Activated effector memory CD4-positive, alpha-beta T cell treated with Interleukin-2 at 50 U/mL for 16 hours (primary cell): ENCODE results near the gene LPCAT4.
"Not testable (repeated sequence)": the region's sequence is repeated elsewhere in the genome, so short reads cannot be mapped to it uniquely, and the experiment has no call there.

Experiments
- DNase-seq: peaks from one replicate; pipeline ENCODE4 v3.0.0-alpha.2; 2020

LPCAT4 gene

DNA sequence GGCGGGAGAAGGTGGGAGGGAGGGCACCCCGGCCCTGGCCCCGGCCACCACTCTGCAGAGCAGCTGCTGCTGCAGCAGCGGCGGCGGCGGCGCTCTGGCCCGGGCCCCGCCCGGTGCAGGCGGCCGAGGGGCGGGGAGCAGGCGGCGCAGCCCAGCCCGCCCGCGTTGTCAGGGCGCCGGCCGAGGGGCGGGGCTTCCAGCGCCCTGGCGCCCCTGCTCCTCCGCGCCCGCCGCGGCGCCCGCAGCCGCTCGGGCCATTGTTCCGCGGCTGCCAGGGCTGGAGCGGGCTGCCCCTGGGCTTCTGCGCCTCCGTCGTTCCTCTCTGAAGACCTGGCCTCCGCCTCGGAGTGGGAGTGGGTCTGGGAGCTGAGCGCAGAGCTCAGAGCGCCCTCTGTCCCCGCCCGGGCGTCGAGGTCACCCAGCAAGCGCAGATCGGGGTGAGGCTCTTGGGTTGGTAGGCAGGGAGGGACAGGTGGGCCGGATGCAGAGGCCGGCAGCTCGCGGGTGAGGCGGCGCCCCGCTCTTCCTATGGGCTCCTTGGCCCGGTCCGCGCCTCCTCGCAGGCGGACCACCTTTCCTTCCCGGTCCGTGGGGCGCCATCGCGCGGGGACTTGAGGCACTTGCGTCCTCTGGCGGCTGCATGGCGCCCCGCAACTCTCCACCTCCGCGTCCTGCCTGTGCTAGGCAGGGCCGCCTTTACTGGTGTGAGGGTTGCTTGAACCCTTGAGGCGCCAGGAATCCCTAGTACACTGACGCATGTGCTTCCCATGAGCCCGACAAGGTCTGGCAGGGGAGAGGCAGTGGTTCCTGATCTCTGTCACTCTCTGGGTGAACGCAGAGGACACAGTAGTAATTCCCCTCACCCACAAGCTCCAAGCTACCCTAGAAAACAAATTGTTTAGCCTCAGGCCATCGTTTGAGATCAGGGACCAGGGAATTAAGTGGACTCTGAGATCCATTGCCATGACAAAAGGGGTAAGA is at the start of gene LPCAT4:
Gene LPCAT4, minus strand, starts transcription at position 96 of the 981 bp plus-strand sequence. CDS start 96 bp downstream, outside the sequence.
- peak; percentile 86 for DNase-seq

GRCh38 chr15:34409511-34409910 is 42.5 kb upstream of the LPCAT4 start:
- DNase-seq: not testable (repeated sequence)

DNA sequence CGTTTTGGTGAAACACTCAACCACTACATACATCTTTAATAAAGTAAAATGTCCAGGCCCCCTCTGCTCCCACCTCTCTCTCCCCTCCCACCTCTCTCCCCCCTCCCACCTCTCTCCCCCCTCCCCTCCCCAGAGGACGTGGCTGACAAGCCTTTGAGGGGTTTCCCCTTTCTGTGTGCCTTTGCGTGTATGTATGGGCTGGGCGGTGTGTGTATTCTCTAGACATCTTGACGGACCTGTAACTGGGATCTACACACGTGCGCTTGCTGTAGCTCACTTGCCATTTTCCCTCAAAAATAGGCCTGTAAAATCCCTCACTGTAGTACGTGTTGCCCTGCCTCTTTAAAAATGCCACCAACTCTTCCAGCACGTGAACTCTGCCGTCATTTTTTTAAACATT is 42.0 kb upstream of the LPCAT4 start:
- not testable (repeated sequence) for DNase-seq

DNA sequence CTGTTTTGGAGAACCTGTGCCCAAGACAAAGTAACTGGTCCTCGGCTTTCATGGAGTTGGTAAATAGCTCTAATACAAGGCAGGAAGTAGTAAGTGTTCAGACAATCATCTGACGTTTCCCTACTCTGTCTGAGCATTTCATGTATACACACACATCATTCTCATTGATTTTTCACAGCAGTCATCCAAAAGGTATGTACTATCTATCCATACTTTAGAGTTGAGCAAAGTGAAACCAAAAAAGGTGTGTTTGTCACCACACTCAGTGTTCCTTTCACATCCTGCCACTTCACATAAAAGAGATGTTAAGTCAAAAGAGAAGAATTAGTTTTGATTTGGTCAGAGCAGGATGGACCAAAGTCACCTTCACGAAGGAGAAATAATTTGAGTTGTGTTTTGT is 36.9 kb upstream of the LPCAT4 start:
- DNase-seq: not testable (repeated sequence)

DNA sequence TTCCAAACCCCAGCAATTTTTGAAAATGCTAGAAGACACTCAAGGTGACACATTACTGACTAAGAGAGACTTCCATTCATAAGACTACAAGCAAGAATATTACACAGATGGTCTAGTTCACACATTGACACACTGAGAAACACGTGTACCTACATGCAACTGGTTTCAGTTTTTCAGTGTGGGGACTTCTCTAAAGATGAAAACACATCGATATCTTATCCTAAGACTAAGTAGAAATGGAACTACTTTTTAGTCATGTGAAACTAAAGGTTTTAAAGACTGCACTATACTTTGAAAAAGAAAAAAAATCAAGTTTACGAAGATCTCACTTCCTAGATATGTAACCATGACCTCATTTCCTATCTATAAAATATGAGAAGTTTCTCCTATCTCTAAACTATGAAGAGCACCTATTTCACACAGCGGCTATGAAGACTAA is 36.2 kb upstream of the LPCAT4 start:
- DNase-seq: not testable (repeated sequence)

DNA sequence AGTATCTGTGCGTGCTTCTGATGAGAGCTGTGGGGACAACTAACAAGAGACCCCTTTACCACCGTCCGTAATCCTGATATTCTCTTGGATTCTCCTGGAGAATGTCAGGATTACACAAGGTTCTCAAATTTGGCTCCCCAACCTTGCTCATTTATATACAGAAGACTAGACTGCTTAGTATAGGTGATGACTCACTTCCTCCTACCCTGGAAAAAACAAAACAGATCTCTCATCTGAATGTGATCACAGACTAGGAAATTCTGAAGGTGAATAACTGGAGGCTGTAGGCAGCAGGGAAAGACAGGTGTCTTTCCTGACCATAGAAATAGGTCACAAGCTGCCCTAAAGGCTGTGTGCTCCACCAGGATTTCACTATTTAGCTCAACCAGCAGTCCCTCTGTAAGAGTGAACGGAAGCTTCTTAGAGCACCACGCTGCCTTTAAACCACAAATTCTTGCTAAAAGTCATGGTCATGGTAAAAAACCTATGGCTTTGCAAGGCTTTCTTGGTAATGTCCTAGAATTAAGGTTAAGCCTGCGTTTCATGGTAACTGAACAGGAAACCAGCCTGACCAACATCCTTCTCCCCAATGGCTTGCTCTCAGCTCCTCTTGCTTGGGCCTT is 30.8 kb upstream of the LPCAT4 start:
- DNase-seq: not testable (repeated sequence)

- not testable (repeated sequence) for DNase-seq
Measured at GRCh38 chr15:34392981-34393380, 26.0 kb upstream of the LPCAT4 start.

DNA sequence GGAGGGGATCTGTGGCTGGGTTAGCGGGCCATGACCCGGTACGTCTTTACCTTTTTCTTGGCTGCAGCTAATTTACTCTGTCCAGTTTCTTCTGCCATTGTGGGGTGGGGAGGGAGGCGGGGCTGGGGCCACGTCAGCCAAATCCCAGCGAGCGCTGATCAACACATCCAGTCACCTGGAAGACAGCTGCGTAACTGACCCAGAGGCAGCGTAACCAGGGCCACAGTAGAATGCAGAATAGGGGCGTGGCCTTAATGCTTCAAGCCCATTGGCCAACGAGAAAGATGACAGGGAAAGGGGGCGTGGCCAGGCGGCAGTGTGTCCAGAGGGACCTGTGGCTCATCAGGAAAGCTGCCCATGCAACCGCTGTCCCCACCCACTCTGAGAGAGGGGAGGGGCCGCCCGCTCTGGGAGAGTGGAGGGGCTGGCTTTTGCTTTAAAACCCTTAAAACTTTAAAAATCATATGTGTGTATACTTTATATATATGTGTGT is 22.6 kb upstream of the LPCAT4 start:
- not testable (repeated sequence) for DNase-seq

DNA sequence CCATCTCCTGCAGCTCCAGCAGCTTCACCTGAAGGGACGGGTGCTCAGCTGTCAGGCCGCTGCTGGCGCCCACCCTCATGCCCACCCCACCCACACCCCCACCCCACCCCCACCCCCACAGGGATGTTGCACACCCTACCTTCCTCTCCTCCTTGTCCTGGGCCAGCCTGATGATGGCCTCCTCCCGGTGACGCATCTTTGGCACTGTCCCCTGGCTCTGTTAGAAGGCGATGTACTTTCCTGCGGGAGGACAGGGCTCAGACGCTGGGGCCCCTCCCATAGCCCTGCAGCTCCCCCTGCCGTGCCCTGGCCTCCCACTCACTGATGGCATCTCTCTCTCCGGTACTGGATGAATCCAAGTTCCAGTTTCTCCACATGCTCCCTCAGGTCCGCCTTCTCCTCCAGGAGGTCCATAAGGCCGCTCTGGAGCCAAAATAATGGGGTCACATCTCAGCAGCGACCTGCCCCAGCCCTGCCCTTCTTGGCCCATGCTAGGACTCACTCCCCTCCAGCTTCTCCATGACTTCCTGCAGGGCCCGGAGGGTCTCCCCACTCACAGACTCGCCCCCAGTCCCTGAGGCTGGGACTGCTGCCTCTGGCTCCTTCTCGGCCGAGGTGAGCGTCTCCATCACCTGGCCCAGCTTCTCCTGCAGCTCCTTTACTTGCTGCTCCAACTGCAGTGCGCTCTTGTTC is 15.0 kb upstream of the LPCAT4 start:
- DNase-seq: not testable (repeated sequence)

GRCh38 chr15:34380491-34380890 is 13.5 kb upstream of the LPCAT4 start:
- not testable (repeated sequence) for DNase-seq

DNA sequence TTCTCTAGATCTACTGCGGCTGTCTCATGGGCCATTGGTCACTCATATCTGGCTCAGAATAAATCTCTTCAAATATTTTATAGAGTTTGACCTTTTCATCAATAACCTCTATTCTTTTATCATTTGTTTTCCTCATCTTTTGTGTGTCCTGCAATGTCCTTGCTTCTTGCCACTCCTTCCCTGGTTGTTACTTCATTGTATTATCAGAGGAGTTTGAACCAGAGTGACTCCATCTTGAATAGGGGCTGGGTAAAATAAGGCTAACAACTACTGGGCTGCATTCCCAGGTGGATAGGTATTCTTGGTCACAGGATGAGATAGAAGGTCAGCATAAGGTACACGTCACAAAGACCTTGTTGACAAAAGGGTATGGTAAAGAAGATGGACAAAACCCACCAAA is 9.9 kb upstream of the LPCAT4 start:
- DNase-seq: no peak

- not testable (repeated sequence) for DNase-seq
Measured at GRCh38 chr15:34375541-34375940, 8.5 kb upstream of the LPCAT4 start.

GRCh38 chr15:34374816-34375215 is 7.8 kb upstream of the LPCAT4 start:
- no peak for DNase-seq

DNA sequence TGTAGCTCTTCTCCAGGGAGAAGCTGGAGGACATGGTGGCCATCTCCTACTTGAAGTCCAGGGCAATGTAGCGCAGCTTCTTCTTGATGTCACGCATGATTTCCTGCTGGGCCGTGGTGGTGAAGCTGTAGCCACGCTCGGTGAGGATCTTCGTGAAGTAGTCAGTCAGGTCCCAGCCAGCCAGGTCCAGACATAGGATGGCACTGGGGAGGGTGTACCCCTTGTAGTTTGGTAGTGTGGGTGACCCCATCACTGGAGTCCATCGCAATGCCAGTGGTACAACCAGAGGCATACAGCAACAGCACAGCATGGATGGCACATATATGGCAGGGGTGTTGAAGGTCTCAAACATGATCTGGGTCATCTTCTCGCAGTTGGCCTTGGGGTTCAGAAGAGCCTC is 7.0 kb upstream of the LPCAT4 start:
- DNase-seq: no peak

- DNase-seq: no peak
Measured at GRCh38 chr15:34370643-34371042, 3.6 kb upstream of the LPCAT4 start.

DNA sequence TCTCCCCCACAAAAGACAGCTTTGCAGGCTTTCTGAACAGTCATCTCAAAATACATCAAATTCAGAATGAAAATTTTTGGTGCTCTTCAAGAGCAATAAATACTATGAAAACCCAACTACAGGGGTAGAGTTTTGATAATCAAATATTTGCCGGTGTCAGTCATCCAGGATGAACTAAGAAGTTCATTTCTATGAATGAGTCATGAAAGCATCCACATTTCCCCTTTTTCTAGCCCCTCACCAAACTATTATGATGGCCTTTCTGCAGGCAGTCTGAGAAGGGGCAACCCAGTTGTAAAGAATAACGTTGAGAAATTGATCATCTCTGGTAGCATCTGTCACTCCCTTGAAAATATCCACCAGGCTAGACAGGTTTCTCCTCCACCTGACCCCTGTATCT is 3.1 kb upstream of the LPCAT4 start:
- no peak for DNase-seq

GRCh38 chr15:34366271-34367065 is 528 bp downstream of the LPCAT4 start:
- peak; percentile 44 for DNase-seq

DNA sequence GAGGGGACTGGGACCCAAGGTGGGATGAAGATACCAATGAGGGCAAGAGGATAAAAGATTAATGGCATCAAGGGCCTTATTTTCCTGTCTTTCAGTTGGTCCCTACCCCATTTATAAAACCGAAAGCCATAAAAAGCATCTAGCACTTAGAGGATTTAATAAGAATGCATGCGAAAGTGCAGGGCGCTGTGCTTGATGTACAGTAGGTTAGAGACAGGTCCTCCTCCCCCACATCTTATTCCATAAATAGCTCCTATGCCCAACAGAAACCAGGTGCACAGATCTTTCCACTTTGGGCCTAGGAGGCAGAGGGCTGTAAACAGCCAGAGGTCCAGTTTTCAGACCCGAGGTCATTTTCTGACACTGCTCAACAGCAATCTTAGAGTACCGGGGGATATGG is 1.2 kb downstream of the LPCAT4 start:
- DNase-seq: no peak

GRCh38 chr15:34365091-34365825 is 1.7 kb downstream of the LPCAT4 start:
- peak; percentile 13 for DNase-seq

GRCh38 chr15:34364041-34364440 is 3.0 kb downstream of the LPCAT4 start:
- DNase-seq: no peak

DNA sequence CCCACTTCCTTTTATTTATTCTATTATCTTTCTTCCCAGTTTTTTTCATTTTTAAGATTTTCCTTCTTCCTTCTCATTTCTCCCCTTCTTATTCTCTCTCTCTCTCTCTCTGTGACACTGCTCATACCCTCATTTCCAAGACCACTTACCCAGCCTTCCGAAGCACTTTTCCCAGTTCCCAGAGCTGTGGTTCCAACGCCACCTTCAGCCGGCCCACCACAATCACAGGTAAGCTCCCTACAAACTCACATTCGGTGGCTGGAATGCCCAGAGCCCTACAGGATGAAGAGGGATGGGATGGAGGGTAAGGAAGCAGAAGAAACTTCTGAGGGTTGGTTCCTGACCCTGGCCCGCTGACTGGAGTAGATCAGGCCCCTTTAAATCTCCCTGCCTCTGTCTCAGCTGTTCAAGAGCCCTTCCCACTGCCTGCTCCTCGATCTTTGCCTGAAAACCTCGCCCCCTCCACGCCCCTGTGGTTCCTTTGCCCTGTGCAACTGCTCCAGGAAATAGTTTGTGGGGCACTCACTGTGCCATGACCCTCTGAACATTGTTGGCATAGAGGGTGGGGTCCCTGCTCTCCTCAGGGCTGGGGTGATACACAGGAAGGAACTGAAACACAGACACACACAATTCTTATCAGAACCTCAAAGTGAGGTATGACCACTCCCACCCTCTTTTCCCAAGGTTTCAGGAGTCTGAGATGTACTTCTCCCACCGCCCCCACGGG is 4.8 kb downstream of the LPCAT4 start:
- no peak for DNase-seq
